ENCODE results near the gene FCRL6.

FCRL6 gene

DNA sequence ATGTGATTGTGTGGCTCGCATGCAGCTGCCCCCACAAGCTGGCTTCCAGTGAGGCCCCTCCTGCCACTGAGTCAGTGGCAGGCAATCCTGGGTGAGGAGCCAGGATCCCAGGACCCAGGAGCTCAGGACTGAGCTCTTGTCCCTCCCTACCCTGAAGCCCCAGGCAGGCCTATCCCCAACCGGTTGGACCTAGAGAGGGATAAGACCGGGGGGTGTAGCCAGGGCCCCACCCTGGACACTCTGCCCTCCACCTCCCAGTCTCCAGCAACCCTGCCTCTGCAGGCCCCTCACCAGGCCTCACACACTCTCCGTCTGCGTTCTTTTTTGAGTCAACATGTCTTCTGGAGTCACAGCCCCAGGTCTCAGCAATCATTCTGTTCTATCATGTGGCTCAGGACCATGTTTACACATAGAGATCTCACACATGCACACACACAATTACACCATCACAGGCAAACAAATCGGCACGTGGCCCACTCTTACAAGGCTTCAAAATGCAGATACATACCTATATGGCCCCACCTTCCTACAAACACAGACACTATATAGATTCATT, 57.7 kb downstream of the FCRL6 start:
- in situ Hi-C loops (cut with MboI; ENCODE audit: low sequenced_read_pairs), result no loop called here

DNA sequence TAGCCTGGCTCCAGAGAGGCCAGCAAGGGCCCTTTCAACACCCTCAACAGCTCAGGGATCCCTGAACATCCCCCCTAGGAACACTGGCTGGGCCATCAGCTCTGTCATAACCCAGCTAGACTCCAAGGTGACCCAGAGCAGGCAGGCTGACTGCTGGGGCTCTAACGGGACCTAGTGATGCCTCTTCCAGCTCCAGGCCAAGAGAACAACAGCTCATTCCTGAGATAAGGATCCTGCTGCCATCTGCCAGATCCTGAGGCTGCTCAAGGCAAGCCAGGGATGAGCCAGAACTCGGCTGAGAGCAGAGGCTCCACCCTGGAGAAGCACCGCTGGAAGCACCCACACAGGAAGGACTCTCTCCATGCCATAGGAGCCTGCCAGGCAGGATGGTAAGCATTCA, 58.3 kb downstream of the FCRL6 start:
- in situ Hi-C loops (cut with MboI; ENCODE audit: low sequenced_read_pairs), result no loop called here

DNA sequence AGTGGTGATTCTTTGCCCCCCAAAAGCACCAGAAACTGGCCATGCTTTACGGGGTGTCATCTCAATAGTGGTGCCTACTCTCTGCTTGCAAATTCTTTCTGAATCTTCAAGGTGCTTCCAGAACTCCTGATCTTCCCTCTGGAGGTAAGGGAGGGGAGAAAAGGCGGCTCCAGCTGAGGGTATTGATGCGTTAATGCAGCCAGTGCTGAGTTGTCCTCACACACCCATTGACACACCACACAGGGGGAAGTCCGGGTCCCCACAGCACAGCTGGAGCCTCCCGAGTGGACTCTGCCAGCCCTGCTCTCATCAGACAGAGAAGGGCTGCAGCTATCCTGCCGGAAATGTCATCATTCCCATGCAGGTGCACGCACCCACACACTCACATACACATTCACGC, 59.1 kb downstream of the FCRL6 start:
- in situ Hi-C loops (cut with MboI; ENCODE audit: low sequenced_read_pairs), result no loop called here

DNA sequence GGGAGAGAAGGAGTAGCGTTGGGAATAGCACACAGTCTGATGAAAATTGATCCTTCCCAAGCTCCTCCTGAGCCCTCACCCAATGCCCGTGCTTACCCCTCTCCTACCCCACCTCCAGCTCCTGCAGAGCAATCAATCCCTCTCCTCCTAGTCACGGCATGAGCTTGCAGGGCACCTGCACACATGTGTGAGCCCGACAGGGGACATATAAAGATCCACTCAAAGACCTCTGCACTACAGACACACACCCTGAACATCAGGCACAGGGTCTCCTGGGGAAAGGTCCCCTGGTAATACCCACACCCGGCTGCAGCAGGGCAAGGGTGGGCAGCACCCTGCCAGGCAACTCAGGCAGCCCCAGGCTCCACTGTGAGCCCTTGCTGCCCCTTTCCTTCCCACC, 59.9 kb downstream of the FCRL6 start:
- in situ Hi-C loops (cut with MboI; ENCODE audit: low sequenced_read_pairs), result no loop called here

DNA sequence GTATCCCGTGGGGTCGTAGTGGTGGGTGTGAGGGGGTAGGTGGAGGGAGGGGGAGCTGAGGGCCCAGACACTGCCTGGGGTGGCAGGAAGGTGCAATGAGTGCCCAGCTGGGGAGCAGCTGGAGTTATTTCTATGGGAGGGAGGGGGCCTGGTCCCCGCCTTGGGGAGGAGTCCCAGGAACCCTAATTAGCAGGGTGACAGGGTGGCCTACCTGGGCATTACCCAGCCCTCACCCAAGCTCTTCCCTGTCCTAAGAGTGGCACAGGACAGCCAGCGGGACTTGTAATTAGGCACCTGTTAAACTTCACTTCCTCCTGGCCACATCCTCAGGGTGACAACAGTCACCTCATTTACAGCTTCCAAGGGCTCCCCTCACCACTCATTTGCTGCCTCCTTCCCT, 60.4 kb downstream of the FCRL6 start, which contains the start of gene VSIG8:
Gene VSIG8, minus strand, starts transcription at position 101 of the 400 bp plus-strand sequence. CDS start 136 bp downstream, outside the sequence.
- in situ Hi-C loops (cut with MboI; ENCODE audit: low sequenced_read_pairs), result no loop called here

DNA sequence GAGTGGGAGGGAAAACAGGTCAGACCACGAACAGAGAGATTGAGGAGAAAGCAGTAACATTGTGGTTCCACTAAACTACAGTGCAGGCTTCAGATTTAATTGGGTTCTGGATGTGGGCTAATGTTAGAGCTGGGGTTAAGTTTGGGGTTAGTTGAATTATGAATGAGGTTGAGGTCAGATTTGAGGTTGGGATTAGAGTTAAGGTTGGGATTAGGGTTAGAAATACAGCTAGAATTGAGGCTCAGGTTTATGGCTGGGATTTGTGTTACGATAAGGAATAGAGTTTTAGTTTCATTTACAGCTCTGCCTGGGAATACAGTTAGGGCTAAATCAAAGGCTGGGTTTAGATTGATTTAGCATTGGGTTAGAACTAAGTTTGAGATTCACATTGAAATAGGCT, 62.1 kb downstream of the FCRL6 start:
- in situ Hi-C loops (cut with MboI; ENCODE audit: low sequenced_read_pairs), result no loop called here

Data from hTERT RPE-1 (cell line).